CD4-positive, CD25-positive, alpha-beta regulatory T cell (primary cell): ENCODE measurements around the gene TCF7L2. TPM values are rescaled to one million over a fixed set of nuclear protein-coding genes. Genes with fewer than 3 reads are reported as not detected.

Source experiments
- ATAC-seq, 2 donors: fragments of 150-1000 bp; cut with Tn5 transposase; one replicate each; pipeline ENCODE4 v1.10.0; 2021; ENCODE audit warnings: low read depth in 2 of 2, moderate number of reproducible peaks in 2 of 2, moderate library complexity in 1 of 2
- DNase-seq, 3 donors: peaks; one replicate each; pipeline versions ENCODE4 v3.0.0 to v3.0.0-alpha.2; 2012 to 2022; ENCODE audit warnings: mixed read lengths in 1 of 3
- H3K27ac ChIP-seq: one replicate; pipeline ENCODE4 v1.7.0; 2013; ENCODE audit warnings: mild to moderate bottlenecking, low read length; ENCODE audit not compliant: insufficient read depth, poor library complexity, severe bottlenecking
- H3K27me3 ChIP-seq: one replicate; pipeline ENCODE4 v1.7.0; 2013; ENCODE audit warnings: low read length; ENCODE audit not compliant: control insufficient read depth, insufficient read depth
- H3K36me3 ChIP-seq: one replicate; pipeline ENCODE4 v1.7.0; 2013; ENCODE audit warnings: mild to moderate bottlenecking, low read length, moderate library complexity; ENCODE audit not compliant: control insufficient read depth, insufficient read depth
- H3K4me1 ChIP-seq: 2 replicates; pipeline ENCODE4 v1.7.0; 2013; ENCODE audit warnings: mild to moderate bottlenecking, low read length; ENCODE audit not compliant: insufficient read depth, control insufficient read depth, poor library complexity, severe bottlenecking
- H3K4me3 ChIP-seq: one replicate; pipeline ENCODE4 v1.7.0; 2013; ENCODE audit warnings: low read depth, mild to moderate bottlenecking, low read length, moderate library complexity
- H3K9me3 ChIP-seq, 2 experiments: 1 replicate in 1 of 2; 2 replicates in 1 of 2; pipeline ENCODE4 v1.7.0; 2013; ENCODE audit warnings: low read length in 2 of 2, mild to moderate bottlenecking in 1 of 2, moderate library complexity in 1 of 2; ENCODE audit not compliant: control insufficient read depth in 2 of 2
- H3K27ac Mint-ChIP-seq, 3 donors: one replicate each; pipeline ENCODE4 v1.8.0; 2020 to 2022; ENCODE audit warnings: mild to moderate bottlenecking in 3 of 3, mixed read lengths in 3 of 3, moderate library complexity in 2 of 3
- H3K27me3 Mint-ChIP-seq: one replicate; pipeline ENCODE4 v1.8.0; 2022; ENCODE audit warnings: mild to moderate bottlenecking, mixed read lengths
- H3K36me3 Mint-ChIP-seq: one replicate; pipeline ENCODE4 v1.8.0; 2020; ENCODE audit warnings: mixed read lengths
- H3K4me1 Mint-ChIP-seq, 4 donors: one replicate each; pipeline ENCODE4 v1.8.0; 2020 to 2022; ENCODE audit warnings: mixed read lengths in 4 of 4, mild to moderate bottlenecking in 1 of 4
- H3K4me3 Mint-ChIP-seq, 4 donors: one replicate each; pipeline ENCODE4 v1.8.0; 2020 to 2022; ENCODE audit warnings: mild to moderate bottlenecking in 4 of 4, mixed read lengths in 4 of 4, moderate library complexity in 3 of 4
- H3K9me3 Mint-ChIP-seq, 7 donors: one replicate each; pipeline ENCODE4 v1.8.0; 2020 to 2022; ENCODE audit warnings: mixed read lengths in 7 of 7, mild to moderate bottlenecking in 3 of 7, moderate library complexity in 2 of 7
- polyA plus RNA-seq, 4 donors: library from polyadenylated mRNA; unstranded; fragments of 300-500 nt; fragmentation: Illumina TruSeq; gene quantifications; one replicate each; pipeline ENCODE4 v1.2.3, GENCODE V29; 2021
- total RNA-seq: library from RNA; stranded (reverse); gene quantifications from one replicate; pipeline ENCODE4 v1.2.3, GENCODE V29; 2022

TCF7L2 gene
- total and polyA plus RNA-seq, 5 donors from 2014 or later = 0.38 to 1.8 (median 0.52) TPM; not detected in 1

DNA sequence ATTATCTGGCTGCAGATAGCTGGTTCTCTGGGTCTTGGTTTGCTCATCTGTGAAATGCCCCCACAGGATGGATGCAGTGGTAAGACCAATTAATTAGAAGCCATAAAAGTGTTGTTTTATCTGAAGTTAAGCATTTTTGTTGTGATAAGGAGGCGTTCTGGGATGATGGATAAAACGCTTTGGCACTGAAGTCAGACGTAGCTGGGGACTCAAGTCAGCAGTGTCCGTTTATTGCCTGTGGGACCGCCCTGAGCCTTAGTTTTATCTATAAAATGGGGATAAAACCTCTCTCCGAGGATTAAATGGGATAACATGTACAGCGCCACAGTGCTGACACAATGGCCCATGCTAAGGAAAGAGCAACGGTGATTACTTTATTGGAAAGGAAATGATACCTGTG, 34.7 kb downstream of the TCF7L2 start:
- Mint-ChIP-seq H3K36me3 (no peaks in the 10 kb centered on the region), H3K9me3 (peaks cover 0 to 2% (median 0%) of the 10 kb centered on the region in 7 donors), H3K27me3 (peaks cover 65% of the 10 kb centered on the region), H3K27ac (no peak overlapping the region), H3K4me3 (no peak overlapping the region), H3K4me1 (peaks cover 7 to 20% (median 11%) of the 10 kb centered on the region in 4 donors)
- ATAC-seq (no peak), DNase-seq (no peak)
- H3K36me3 ChIP-seq = no peaks in the 10 kb centered on the region
- H3K27ac ChIP-seq = no peak overlapping the region
- H3K27me3 ChIP-seq = peaks cover 9% of the 10 kb centered on the region
- no peak overlapping the region for H3K4me3 ChIP-seq
- H3K9me3 ChIP-seq = no peaks in the 10 kb centered on the region
- H3K4me1 ChIP-seq = peaks cover 4% of the 10 kb centered on the region

DNA sequence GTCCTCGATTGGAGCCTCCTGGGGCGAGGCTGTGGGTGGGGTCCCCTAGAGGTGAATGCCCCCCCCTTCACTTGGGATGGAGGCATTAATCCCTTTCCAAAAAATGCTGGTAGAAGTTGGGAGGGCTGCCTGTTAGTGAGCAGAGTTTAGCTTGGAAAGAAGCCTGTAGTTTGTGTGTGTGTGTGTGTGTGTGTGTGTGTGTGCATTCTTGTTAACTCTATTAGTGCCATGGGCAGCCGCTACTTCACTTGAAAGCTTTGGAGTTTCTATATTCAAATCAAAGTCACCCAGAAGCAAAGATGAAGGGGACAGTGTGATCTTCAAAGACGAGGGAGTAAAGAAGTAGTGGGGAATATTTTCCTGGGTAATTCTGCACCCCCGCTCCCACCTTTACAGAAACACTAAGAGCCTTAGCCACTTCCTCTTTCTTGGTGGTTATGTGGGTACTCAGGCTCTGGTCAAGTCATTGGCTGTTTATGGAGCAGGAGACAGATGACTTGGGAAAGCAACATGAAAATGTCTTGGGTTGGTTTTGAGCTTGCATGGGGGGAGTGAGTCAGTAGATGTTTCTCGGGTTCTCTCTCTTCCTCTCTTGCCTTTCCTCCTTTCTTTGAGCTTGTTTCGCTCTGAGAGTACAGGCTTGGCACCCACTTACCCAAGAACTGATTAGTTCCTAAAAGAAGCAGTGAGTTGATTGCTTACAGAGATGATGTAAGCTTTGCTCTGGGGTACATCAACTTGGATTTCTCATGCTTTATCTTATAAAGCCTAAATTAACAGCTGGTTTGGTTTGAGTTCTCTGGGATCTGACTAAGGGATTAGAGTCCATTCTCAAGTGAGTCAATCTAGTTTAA, 35.9 kb downstream of the TCF7L2 start:
- H3K4me1 ChIP-seq = peaks cover 4% of the 10 kb centered on the region
- H3K27me3 ChIP-seq = peaks cover 9% of the 10 kb centered on the region
- Mint-ChIP-seq H3K27me3 (peaks cover 57% of the 10 kb centered on the region), H3K4me3 (no peak overlapping the region), H3K9me3 (peaks cover 0 to 2% (median 0%) of the 10 kb centered on the region in 7 donors), H3K27ac (no peak overlapping the region), H3K4me1 (peaks cover 7 to 20% (median 11%) of the 10 kb centered on the region in 4 donors), H3K36me3 (no peaks in the 10 kb centered on the region)
- ATAC-seq (no peak), DNase-seq (no peak)
- H3K9me3 ChIP-seq = no peaks in the 10 kb centered on the region
- H3K27ac ChIP-seq = no peak overlapping the region
- H3K36me3 ChIP-seq = no peaks in the 10 kb centered on the region
- H3K4me3 ChIP-seq = no peak overlapping the region

DNA sequence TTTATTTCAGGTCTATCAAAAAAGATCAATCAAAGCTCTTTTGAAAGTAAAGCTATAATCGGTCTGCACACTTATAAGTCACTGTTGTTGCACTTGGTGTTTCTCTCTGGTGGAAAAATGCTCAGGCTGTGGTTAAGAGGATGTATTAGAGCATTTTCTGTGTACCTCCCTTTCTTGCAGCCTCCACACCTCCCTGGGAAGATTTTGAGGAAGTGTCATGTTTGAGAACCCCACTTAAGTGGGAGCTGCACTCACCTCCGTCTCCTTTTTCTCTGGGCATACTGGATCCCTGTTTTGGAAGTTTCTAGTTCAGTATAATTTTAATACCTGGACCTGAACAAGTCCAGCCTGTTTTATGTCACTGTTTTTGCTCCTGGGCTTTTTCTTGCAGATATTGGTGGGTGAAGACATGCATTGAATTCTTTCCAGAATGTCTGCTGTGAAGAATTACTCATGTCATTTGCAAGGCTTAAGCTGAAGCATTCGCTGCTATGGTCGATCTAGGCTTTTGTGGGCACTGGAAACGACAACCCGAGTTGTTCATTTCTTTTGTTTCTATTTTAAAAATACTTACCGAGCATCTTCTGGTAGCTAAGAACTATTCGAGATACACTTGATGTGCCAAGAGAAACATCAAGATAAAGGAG, 36.6 kb downstream of the TCF7L2 start:
- DNase-seq (no peak), ATAC-seq (no peak)
- H3K27ac Mint-ChIP-seq = no peak overlapping the region
- no peaks in the 10 kb centered on the region for H3K36me3 Mint-ChIP-seq
- no peak overlapping the region for H3K4me3 Mint-ChIP-seq
- Histone ChIP-seq H3K27me3 (peaks cover 9% of the 10 kb centered on the region), H3K9me3 (no peaks in the 10 kb centered on the region), H3K27ac (no peak overlapping the region), H3K36me3 (no peaks in the 10 kb centered on the region), H3K4me1 (peaks cover 4% of the 10 kb centered on the region), H3K4me3 (no peak overlapping the region)
- peaks cover 0 to 2% (median 0%) of the 10 kb centered on the region in 7 donors for H3K9me3 Mint-ChIP-seq
- H3K27me3 Mint-ChIP-seq = peaks cover 53% of the 10 kb centered on the region
- peaks cover 5 to 16% (median 6%) of the 10 kb centered on the region in 4 donors for H3K4me1 Mint-ChIP-seq

DNA sequence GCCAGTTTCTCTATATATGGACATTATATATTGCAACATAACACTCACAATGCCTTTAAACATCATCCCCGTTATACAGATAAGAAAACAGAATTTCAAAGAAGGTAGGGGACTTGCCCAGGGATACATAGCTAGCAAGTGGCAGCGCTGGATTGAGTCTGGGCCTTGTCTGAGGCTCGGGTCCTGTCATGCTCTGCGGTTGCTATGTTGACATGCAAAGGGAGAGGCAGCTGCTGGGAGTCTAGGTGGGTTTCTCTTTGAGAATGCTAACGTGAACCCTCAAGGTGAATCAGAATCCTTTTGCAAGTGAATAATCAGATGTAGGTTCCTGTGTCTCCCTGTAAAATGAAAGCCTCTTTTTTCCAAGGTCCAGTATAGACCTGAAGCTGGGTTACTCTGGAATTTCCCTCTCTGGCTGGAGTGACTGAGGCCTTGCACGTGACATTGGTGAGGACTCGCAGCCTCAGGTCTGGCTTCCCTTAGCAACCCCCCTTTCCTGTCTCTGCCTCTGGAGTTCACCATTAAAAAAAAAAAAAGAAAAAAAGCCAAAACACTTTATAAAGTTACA, 38.9 kb downstream of the TCF7L2 start:
- no peak overlapping the region for H3K4me3 Mint-ChIP-seq
- Histone ChIP-seq H3K27ac (no peak overlapping the region), H3K9me3 (no peaks in the 10 kb centered on the region), H3K36me3 (no peaks in the 10 kb centered on the region), H3K27me3 (peaks cover 5% of the 10 kb centered on the region), H3K4me1 (peaks cover 4% of the 10 kb centered on the region), H3K4me3 (no peak overlapping the region)
- peaks cover 36% of the 10 kb centered on the region for H3K27me3 Mint-ChIP-seq
- ATAC-seq (no peak), DNase-seq (no peak)
- H3K4me1 Mint-ChIP-seq = peaks cover 0 to 10% (median 2%) of the 10 kb centered on the region in 4 donors
- H3K9me3 Mint-ChIP-seq = peaks cover 0 to 3% (median 0%) of the 10 kb centered on the region in 7 donors
- H3K27ac Mint-ChIP-seq = no peak overlapping the region
- no peaks in the 10 kb centered on the region for H3K36me3 Mint-ChIP-seq

DNA sequence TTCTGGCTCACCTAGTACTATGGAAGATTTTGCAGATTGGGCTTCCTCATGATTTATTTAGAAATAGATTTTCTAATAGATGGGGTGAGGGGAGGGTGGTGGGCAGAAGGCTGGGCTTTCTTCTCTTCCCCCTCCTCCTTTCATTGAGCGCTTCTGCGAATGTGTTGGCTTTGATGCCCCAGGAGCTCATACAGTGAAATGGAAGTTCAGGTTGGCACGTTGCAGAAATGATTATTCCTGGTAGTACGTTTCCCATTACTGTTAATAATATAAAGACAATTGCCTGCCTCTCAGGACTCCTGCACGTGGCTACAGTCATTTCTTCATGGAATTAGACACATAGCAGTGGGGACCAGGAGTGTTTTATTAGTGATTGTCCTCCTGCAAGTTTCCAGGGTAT, 39.8 kb downstream of the TCF7L2 start:
- no peak overlapping the region for H3K27ac ChIP-seq
- no peak for DNase-seq
- peaks cover 30% of the 10 kb centered on the region for H3K27me3 Mint-ChIP-seq
- H3K27ac Mint-ChIP-seq = no peak overlapping the region
- no peak overlapping the region for H3K4me3 ChIP-seq
- no peaks in the 10 kb centered on the region for H3K36me3 Mint-ChIP-seq
- no peak overlapping the region for H3K4me3 Mint-ChIP-seq
- no peaks in the 10 kb centered on the region for H3K36me3 ChIP-seq
- peaks cover 0 to 3% (median 0%) of the 10 kb centered on the region in 7 donors for H3K9me3 Mint-ChIP-seq
- H3K4me1 Mint-ChIP-seq = peaks cover 0 to 10% (median 2%) of the 10 kb centered on the region in 4 donors
- no peaks in the 10 kb centered on the region for H3K9me3 ChIP-seq
- H3K27me3 ChIP-seq = peaks cover 5% of the 10 kb centered on the region
- peaks cover 4% of the 10 kb centered on the region for H3K4me1 ChIP-seq
- ATAC-seq = no peak

DNA sequence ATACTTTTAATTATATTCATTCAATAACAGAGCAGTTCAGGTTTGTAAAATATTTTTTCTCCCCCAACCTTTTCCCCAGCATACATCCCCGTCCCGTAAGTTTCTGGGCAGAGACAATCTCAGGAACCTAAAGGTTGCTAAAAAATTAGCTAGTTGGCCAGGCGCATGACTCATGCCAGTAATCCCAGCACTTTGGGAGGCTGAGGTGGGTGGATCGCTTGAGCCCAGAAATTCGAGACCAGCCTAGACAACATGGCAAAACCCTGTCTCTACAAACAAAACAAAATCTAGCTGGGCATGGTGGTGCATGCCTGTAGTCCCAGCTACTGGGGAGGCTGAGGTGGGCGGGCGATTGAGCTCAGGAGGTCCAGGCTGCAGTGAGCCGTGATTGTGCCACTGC, 40.2 kb downstream of the TCF7L2 start:
- H3K27me3 Mint-ChIP-seq = peaks cover 28% of the 10 kb centered on the region
- H3K9me3 Mint-ChIP-seq = peaks cover 0 to 3% (median 0%) of the 10 kb centered on the region in 7 donors
- Histone ChIP-seq H3K9me3 (no peaks in the 10 kb centered on the region), H3K4me3 (no peak overlapping the region), H3K4me1 (peaks cover 4% of the 10 kb centered on the region), H3K27ac (no peak overlapping the region), H3K27me3 (peaks cover 1% of the 10 kb centered on the region), H3K36me3 (no peaks in the 10 kb centered on the region)
- no peaks in the 10 kb centered on the region for H3K36me3 Mint-ChIP-seq
- DNase-seq (no peak), ATAC-seq (no peak)
- H3K4me3 Mint-ChIP-seq = no peak overlapping the region
- peaks cover 0 to 10% (median 2%) of the 10 kb centered on the region in 4 donors for H3K4me1 Mint-ChIP-seq
- H3K27ac Mint-ChIP-seq = no peak overlapping the region

DNA sequence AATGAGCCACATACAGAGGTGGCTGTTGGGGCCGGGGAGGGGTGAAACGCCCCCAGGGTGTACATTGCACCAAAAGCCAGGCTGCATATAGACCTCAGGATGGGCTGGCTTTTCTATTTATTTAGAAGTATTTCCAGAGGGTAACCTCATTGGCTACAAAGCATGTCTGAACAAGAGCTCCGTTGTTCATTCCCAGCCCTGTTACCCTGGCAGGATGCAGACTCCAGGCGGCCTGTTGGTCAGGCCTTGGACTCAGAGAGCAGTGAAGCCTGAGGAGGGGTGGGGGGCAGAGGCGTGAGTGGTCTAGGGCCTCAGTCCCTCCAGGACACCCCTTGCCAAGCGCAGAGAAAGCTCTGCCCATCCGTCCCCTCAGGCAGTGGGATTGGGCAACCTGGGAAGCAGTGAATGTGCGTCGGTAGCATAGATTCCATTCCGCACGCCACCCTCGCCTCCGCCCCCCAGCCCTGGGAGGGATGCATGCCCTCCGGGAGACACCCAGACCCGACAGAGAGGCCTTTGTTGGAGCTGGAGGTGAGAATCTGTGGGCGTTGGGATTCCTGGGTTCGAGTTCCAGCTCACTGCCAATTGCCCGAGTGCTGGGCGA, 41.9 kb downstream of the TCF7L2 start:
- Histone ChIP-seq H3K27ac (no peak overlapping the region), H3K4me1 (no peaks in the 10 kb centered on the region), H3K9me3 (no peaks in the 10 kb centered on the region), H3K27me3 (no peaks in the 10 kb centered on the region), H3K36me3 (no peaks in the 10 kb centered on the region), H3K4me3 (no peak overlapping the region)
- Mint-ChIP-seq H3K36me3 (no peaks in the 10 kb centered on the region), H3K9me3 (peaks cover 0 to 3% (median 0%) of the 10 kb centered on the region in 7 donors), H3K27me3 (peaks cover 17% of the 10 kb centered on the region), H3K4me3 (no peak overlapping the region), H3K4me1 (no peaks in the 10 kb centered on the region), H3K27ac (no peak overlapping the region)
- ATAC-seq (no peak), DNase-seq (no peak)
